ENCODE data around the gene STK24.

The STK24 gene

GRCh38 chr13:98521461-98522247 lies 55.3 kb downstream of the STK24 start:
- no peak overlapping the region for H3K4me3 Mint-ChIP-seq

DNA sequence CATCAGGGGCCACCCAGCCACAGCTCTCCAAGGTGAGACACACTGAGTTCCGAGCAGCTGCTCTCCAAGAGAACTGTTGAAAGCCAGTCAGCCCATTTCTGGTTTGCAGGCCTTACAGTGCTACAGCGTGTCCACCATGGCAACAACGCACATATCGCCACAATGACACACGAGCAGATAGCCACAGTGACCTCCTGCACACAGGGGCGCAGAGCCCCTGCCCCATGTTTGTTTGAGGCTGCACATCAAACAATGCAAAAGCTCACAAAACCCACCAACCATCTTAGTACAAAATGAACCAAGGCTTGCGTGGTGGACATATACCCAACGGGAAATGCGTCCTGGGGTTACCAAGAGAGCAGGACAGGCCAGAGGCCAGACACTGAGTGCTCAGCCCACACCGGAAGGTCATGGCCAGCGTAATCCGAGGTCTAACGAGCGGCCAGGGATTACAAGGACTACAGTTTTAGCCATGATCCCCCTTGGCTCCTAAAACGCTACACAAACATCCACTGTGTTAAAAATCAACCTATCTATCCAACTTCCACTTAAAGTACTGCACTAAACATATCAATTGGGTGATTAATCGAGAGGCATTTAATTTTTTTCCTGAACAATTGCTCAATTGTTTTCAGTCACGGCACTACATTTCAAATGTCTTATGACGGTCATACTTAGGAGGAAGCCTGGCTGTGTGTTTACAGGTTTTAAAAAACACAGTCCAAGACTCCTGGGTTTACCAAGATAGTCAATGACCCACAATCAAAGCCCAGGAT lies 56.0 kb downstream of the STK24 start:
- H3K4me1 Mint-ChIP-seq (ENCODE audit: low read depth): peaks cover 93% of the 10 kb centered on the region
- no peaks in the 10 kb centered on the region for H3K27me3 Mint-ChIP-seq
- peak overlapping the region; percentile 98 for H3K27ac Mint-ChIP-seq
- no peak overlapping the region for H3K4me3 Mint-ChIP-seq
- H3K9me3 Mint-ChIP-seq (ENCODE audit: low read depth): no peaks in the 10 kb centered on the region
- H3K36me3 Mint-ChIP-seq: peaks cover 5% of the 10 kb centered on the region

More at GRCh38 chr13:98521461-98522247, 55.3 kb downstream of the STK24 start:
- Mint-ChIP-seq H3K27me3 (no peaks in the 10 kb centered on the region), H3K36me3 (peaks cover 3% of the 10 kb centered on the region), H3K9me3 (ENCODE audit: low read depth) (no peaks in the 10 kb centered on the region), H3K4me1 (ENCODE audit: low read depth) (peaks cover 93% of the 10 kb centered on the region), H3K27ac (peak overlapping the region; percentile 78)

DNA sequence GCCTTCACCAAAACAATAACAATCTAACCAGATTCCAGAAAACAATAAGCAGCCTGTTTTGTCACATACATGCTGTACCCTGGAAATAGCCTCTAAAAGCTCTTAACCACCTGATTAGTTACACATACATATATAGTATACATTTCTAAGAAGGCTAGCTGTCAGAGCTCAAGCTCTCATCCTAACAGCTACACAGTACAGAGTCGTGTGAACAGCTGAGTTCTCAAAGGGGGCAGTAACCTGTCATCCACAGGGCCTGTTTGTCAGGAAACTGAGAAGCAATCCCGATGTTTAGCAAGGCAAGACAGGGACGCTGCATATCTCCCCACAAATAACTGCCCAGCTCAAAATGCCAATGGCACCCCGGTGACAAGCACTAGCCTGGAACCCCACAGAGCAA lies 56.9 kb downstream of the STK24 start:
- no peaks in the 10 kb centered on the region for H3K27me3 Mint-ChIP-seq
- peaks cover 5% of the 10 kb centered on the region for H3K36me3 Mint-ChIP-seq
- no peak overlapping the region for H3K4me3 Mint-ChIP-seq
- peaks cover 94% of the 10 kb centered on the region for H3K4me1 Mint-ChIP-seq (ENCODE audit: low read depth)
- H3K27ac Mint-ChIP-seq: peak overlapping the region; percentile 98
- no peaks in the 10 kb centered on the region for H3K9me3 Mint-ChIP-seq (ENCODE audit: low read depth)

- H3K4me1 Mint-ChIP-seq (ENCODE audit: low read depth): peaks cover 95% of the 10 kb centered on the region
- no peaks in the 10 kb centered on the region for H3K9me3 Mint-ChIP-seq (ENCODE audit: low read depth)
- H3K4me3 Mint-ChIP-seq: peak overlapping the region; percentile 76
- H3K36me3 Mint-ChIP-seq: peaks cover 11% of the 10 kb centered on the region
- H3K27me3 Mint-ChIP-seq: no peaks in the 10 kb centered on the region
- H3K27ac Mint-ChIP-seq: peak overlapping the region; percentile 98
These were observed 59.2 kb downstream of the STK24 start for GRCh38 chr13:98517576-98518310.

- Mint-ChIP-seq H3K27me3 (no peaks in the 10 kb centered on the region), H3K4me1 (ENCODE audit: low read depth) (peaks cover 90% of the 10 kb centered on the region), H3K4me3 (peak overlapping the region; percentile 61), H3K36me3 (peaks cover 13% of the 10 kb centered on the region), H3K27ac (peak overlapping the region; percentile 98), H3K9me3 (ENCODE audit: low read depth) (no peaks in the 10 kb centered on the region)
These were observed 61.0 kb downstream of the STK24 start for GRCh38 chr13:98515818-98516465.

DNA sequence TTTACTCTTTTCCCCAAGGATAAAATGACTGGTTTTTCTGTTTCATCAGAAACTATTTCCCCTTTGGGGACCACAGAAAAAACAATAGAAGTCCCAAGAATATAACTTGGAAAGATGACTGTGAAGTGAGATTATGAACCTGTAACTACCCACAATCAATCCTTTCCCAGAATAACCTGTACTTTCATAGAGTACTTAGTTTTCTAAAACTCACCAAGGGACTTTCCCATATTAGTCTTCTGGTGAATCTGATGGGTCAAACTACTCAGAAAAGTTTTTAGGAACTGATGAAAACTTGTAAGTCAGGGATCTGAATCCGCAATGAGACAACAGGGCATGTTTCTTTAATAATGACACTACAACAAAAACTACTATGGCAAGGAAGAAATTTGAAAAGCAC lies 62.6 kb downstream of the STK24 start:
- Mint-ChIP-seq H3K4me3 (peak overlapping the region; percentile 58), H3K27ac (peak overlapping the region; percentile 98), H3K27me3 (no peaks in the 10 kb centered on the region)

GRCh38 chr13:98513837-98514236 lies 63.1 kb downstream of the STK24 start:
- Mint-ChIP-seq H3K27ac (peak overlapping the region; percentile 98), H3K4me1 (ENCODE audit: low read depth) (peaks cover 92% of the 10 kb centered on the region)

More for the DNA sequence above, 62.6 kb downstream of the STK24 start:
- H3K9me3 Mint-ChIP-seq (ENCODE audit: low read depth): no peaks in the 10 kb centered on the region
- peaks cover 92% of the 10 kb centered on the region for H3K4me1 Mint-ChIP-seq (ENCODE audit: low read depth)
- peaks cover 16% of the 10 kb centered on the region for H3K36me3 Mint-ChIP-seq

GRCh38 chr13:98512774-98513665 lies 63.9 kb downstream of the STK24 start:
- H3K27ac Mint-ChIP-seq: peak overlapping the region; percentile 98
- peaks cover 93% of the 10 kb centered on the region for H3K4me1 Mint-ChIP-seq (ENCODE audit: low read depth)
- H3K27me3 Mint-ChIP-seq: no peaks in the 10 kb centered on the region
- peak overlapping the region; percentile 58 for H3K4me3 Mint-ChIP-seq
- H3K9me3 Mint-ChIP-seq (ENCODE audit: low read depth): no peaks in the 10 kb centered on the region
- peaks cover 16% of the 10 kb centered on the region for H3K36me3 Mint-ChIP-seq

More at GRCh38 chr13:98513837-98514236, 63.1 kb downstream of the STK24 start:
- no peaks in the 10 kb centered on the region for H3K9me3 Mint-ChIP-seq (ENCODE audit: low read depth)
- H3K27me3 Mint-ChIP-seq: no peaks in the 10 kb centered on the region
- H3K4me3 Mint-ChIP-seq: peak overlapping the region; percentile 58
- peaks cover 16% of the 10 kb centered on the region for H3K36me3 Mint-ChIP-seq

DNA sequence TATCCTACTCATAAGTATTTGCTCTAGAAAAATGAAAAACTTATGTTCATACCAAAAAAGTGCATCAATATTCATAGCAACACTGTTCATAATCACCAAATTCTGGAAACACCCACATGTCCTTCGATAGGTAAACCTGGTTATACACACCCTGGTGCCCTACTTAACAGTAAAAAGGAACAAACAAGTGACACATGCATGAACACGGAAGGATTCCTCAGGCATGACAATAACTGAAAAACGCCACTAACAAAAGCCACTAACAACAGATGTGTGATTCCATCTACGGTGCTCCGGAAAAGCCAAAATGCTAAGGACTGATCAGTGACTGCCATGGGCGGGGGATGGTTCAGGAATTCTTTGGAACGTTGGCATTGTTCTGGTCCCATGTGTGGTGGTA lies 65.5 kb downstream of the STK24 start:
- Mint-ChIP-seq H3K27me3 (no peaks in the 10 kb centered on the region), H3K9me3 (ENCODE audit: low read depth) (no peaks in the 10 kb centered on the region), H3K4me3 (no peak overlapping the region), H3K36me3 (peaks cover 11% of the 10 kb centered on the region), H3K4me1 (ENCODE audit: low read depth) (peaks cover 91% of the 10 kb centered on the region), H3K27ac (no peak overlapping the region)

DNA sequence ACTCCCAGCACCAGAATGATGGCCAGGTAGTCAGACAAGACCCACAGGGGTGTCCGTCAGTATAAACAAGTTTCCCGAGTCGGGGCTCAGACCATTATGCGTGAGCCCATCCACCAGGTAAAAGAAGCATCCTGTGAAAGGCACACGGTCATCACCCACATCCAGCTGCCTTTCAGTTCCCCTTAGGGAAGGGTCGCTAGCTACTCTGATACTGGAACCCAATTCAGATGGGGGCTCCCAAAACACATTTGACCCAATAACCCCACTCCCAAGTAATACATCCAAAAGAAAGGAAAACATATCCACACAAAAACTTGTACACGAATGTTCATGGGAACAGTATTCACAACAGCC lies 66.8 kb downstream of the STK24 start:
- Mint-ChIP-seq H3K36me3 (peaks cover 17% of the 10 kb centered on the region), H3K27me3 (no peaks in the 10 kb centered on the region), H3K4me3 (no peak overlapping the region), H3K27ac (peak overlapping the region; percentile 86), H3K9me3 (ENCODE audit: low read depth) (no peaks in the 10 kb centered on the region), H3K4me1 (ENCODE audit: low read depth) (peaks cover 91% of the 10 kb centered on the region)

- Mint-ChIP-seq H3K27me3 (no peaks in the 10 kb centered on the region), H3K4me1 (ENCODE audit: low read depth) (peaks cover 91% of the 10 kb centered on the region), H3K9me3 (ENCODE audit: low read depth) (no peaks in the 10 kb centered on the region), H3K36me3 (peaks cover 17% of the 10 kb centered on the region), H3K27ac (peak overlapping the region; percentile 85), H3K4me3 (peak overlapping the region; percentile 58)
These were observed 67.4 kb downstream of the STK24 start for GRCh38 chr13:98509271-98510155.

DNA sequence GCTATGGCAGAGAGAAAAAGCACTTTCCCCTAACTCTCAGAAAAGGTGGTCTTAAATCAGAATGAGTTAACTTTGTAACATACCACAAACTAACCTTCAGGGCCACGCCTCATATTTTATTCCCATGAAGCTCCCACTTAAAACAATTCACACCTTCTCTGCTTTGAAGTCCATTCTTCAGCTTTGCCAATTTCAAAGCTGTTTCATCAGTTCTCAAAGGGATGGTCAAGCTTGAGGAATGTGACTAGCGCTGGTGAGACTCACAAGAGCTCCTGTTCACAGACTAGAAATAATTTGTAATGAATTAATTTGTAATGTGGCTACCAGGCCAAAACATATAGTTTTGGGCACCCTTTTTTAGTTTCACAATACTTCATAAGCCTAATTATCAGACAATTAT lies 68.2 kb downstream of the STK24 start:
- Mint-ChIP-seq H3K27ac (peak overlapping the region; percentile 85), H3K4me1 (ENCODE audit: low read depth) (peaks cover 91% of the 10 kb centered on the region), H3K27me3 (no peaks in the 10 kb centered on the region), H3K9me3 (ENCODE audit: low read depth) (no peaks in the 10 kb centered on the region), H3K36me3 (peaks cover 18% of the 10 kb centered on the region), H3K4me3 (no peak overlapping the region)

GRCh38 chr13:98508280-98508679 lies 68.6 kb downstream of the STK24 start:
- no peaks in the 10 kb centered on the region for H3K9me3 Mint-ChIP-seq (ENCODE audit: low read depth)
- H3K27ac Mint-ChIP-seq: peak overlapping the region; percentile 85
- H3K4me3 Mint-ChIP-seq: no peak overlapping the region
- peaks cover 91% of the 10 kb centered on the region for H3K4me1 Mint-ChIP-seq (ENCODE audit: low read depth)
- no peaks in the 10 kb centered on the region for H3K27me3 Mint-ChIP-seq
- H3K36me3 Mint-ChIP-seq: peaks cover 16% of the 10 kb centered on the region
